ENCODE measurements around the gene KCP. TPM values are rescaled to one million over a fixed set of nuclear protein-coding genes. Genes with fewer than 3 reads are reported as not detected.
A peak's percentile ranks its signal among the peaks of the same experiment; 100 is the strongest.

KCP gene
- total RNA-seq, 1 experiment from 2014 or later = 0.50 TPM

DNA sequence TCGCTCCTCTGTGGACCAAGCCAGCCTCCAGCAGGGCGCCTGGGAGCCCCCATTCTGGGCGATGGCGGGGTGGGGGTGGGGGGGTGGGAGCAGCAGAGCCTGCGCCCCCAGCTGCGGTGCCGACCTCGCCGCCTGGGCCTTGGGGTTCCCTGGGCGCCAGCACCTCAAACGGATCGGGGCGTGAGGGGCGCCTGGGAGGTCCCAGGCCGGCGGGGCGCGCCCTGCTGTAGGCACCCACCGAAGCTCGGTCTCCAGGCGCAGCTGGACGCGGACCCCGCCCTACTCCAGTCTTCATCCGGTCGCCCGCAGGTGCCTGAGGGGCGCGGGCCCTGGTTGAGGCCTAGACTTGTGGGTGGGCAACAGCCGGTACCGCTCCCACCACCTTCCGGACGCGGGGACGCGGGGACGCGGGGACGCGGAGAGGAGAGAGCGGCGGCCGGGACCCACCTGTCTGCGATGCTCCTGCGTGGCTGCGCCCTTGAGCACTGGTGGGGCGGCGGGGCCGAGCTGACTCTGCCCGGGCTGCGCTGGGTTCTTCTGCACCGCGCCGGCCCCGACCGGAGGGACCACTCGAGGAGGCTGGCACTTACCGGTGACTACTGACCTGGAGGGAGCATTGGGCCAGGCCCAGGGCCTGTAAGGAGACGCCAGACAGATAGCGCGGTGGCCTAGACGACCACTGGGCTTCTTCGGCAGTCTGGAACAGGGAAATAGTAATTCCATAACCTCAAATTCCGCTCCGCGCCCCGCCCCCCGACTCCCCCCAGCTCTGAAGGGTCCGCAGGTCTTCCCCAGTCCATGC is 5.5 kb upstream of the KCP start:
- no peaks in the 10 kb centered on the region for H3K9me3 ChIP-seq
- H3K27me3 ChIP-seq (replicated peaks; ENCODE audit: control insufficient read depth, insufficient read depth, low read length) = no peaks in the 10 kb centered on the region; the same call in 1 of the 2 replicates
- no peak for TF ChIP-seq CTCF (IDR thresholded peaks at IDR 0.05; ENCODE audit: insufficient read depth in 1 of 2, low read depth in 1 of 2, low read length in 1 of 2, severe bottlenecking in 1 of 2, unreplicated experiment in 1 of 2)
- peak in 1 of 2 experiments; percentile 23 for DNase-seq
- H3K36me3 Mint-ChIP-seq (ENCODE audit: insufficient read depth, unreplicated experiment) = no peaks in the 10 kb centered on the region
- intact Hi-C loops (cut with micrococcal nuclease; ENCODE audit: unreplicated experiment) = no loop called here
- BruUV-seq (replicated peaks) = no TSS peak
- no peak overlapping the region for H3K4me3 Mint-ChIP-seq (ENCODE audit: unreplicated experiment)
- H3K36me3 ChIP-seq (ENCODE audit: control insufficient read depth, insufficient read depth, low read length) = no peaks in the 10 kb centered on the region
- CTCF ChIA-PET = interaction anchor here (0.5 kb wide), 1 partner anchor 199 kb away, joined by 3 read pairs; no protein-coding TSS in a partner anchor
- POLR2A ChIA-PET = no interaction called here
- peaks cover 11% of the 10 kb centered on the region for H3K4me1 Mint-ChIP-seq (ENCODE audit: low read depth, unreplicated experiment)
- H3K27me3 Mint-ChIP-seq (ENCODE audit: insufficient read depth, unreplicated experiment) = peaks cover 11% of the 10 kb centered on the region
- no peak overlapping the region for H3K27ac Mint-ChIP-seq (ENCODE audit: unreplicated experiment)
- no peaks in the 10 kb centered on the region for H3K4me1 ChIP-seq
- H3K9me3 Mint-ChIP-seq (ENCODE audit: unreplicated experiment) = no peaks in the 10 kb centered on the region
- H3K4me3 ChIP-seq (ENCODE audit: low read depth, low read length) = no peak overlapping the region

DNA sequence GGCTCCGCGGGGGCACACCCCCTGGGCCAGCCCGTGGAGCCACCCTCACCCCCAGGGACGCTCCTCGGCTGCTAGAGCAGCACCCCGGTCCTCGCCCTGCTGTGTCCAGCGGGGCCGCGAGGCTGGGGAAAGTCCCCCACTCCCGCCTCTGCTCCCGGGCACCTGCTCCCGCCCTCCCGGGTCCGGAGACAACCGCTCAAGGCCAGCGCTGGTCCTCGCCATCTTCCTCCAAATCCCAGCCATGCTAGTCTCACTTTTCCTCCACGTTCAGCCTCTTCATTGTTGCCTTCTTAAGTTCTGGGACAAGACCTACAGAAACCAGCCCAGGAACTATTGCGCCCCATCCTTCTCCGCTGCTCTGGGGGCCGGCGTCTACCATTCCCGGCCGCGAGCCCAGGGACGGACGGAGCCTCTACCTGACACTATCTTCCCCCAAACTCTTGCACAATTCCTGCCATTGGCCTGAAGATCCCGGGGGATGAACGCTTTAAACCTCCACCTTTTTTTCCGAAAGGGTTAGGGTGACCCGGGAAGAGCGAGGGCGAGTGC is 4.8 kb upstream of the KCP start:
- peaks cover 7% of the 10 kb centered on the region for H3K4me1 Mint-ChIP-seq (ENCODE audit: low read depth, unreplicated experiment)
- no TSS peak for BruUV-seq (replicated peaks)
- no peaks in the 10 kb centered on the region; the same call in 1 of the 2 replicates for H3K27me3 ChIP-seq (replicated peaks; ENCODE audit: control insufficient read depth, insufficient read depth, low read length)
- H3K4me1 ChIP-seq = no peaks in the 10 kb centered on the region
- CTCF ChIA-PET = no interaction called here
- DNase-seq = peak in 1 of 2 experiments; percentile 16
- no peak overlapping the region for H3K4me3 Mint-ChIP-seq (ENCODE audit: unreplicated experiment)
- no peaks in the 10 kb centered on the region for H3K36me3 Mint-ChIP-seq (ENCODE audit: insufficient read depth, unreplicated experiment)
- no peaks in the 10 kb centered on the region for H3K36me3 ChIP-seq (ENCODE audit: control insufficient read depth, insufficient read depth, low read length)
- POLR2A ChIA-PET = no interaction called here
- H3K4me3 ChIP-seq (ENCODE audit: low read depth, low read length) = no peak overlapping the region
- TF ChIP-seq CTCF (IDR thresholded peaks at IDR 0.05; ENCODE audit: insufficient read depth in 1 of 2, low read depth in 1 of 2, low read length in 1 of 2, severe bottlenecking in 1 of 2, unreplicated experiment in 1 of 2) = no peak
- no peaks in the 10 kb centered on the region for H3K9me3 ChIP-seq
- intact Hi-C loops (cut with micrococcal nuclease; ENCODE audit: unreplicated experiment) = no loop called here
- no peak overlapping the region for H3K27ac Mint-ChIP-seq (ENCODE audit: unreplicated experiment)
- peaks cover 4% of the 10 kb centered on the region for H3K27me3 Mint-ChIP-seq (ENCODE audit: insufficient read depth, unreplicated experiment)
- H3K9me3 Mint-ChIP-seq (ENCODE audit: unreplicated experiment) = no peaks in the 10 kb centered on the region

GRCh38 chr7:128914566-128915151 is 4.2 kb upstream of the KCP start:
- ChIA-PET POLR2A (no interaction called here), CTCF (interaction anchor here (0.6 kb wide), 1 partner anchor 43 kb away, joined by 7 read pairs; no protein-coding TSS in a partner anchor)
- BruUV-seq (replicated peaks) = no TSS peak
- peaks cover 6% of the 10 kb centered on the region for H3K4me1 Mint-ChIP-seq (ENCODE audit: low read depth, unreplicated experiment)
- no peaks in the 10 kb centered on the region for H3K9me3 Mint-ChIP-seq (ENCODE audit: unreplicated experiment)
- H3K36me3 Mint-ChIP-seq (ENCODE audit: insufficient read depth, unreplicated experiment) = no peaks in the 10 kb centered on the region
- intact Hi-C loops (cut with micrococcal nuclease; ENCODE audit: unreplicated experiment) = no loop called here
- Histone ChIP-seq H3K4me3 (ENCODE audit: low read depth, low read length) (no peak overlapping the region), H3K36me3 (ENCODE audit: control insufficient read depth, insufficient read depth, low read length) (no peaks in the 10 kb centered on the region), H3K9me3 (no peaks in the 10 kb centered on the region), H3K4me1 (no peaks in the 10 kb centered on the region), H3K27me3 (replicated peaks; ENCODE audit: control insufficient read depth, insufficient read depth, low read length) (no peaks in the 10 kb centered on the region; the same call in 1 of the 2 replicates)
- no peak overlapping the region for H3K4me3 Mint-ChIP-seq (ENCODE audit: unreplicated experiment)
- TF ChIP-seq CTCF (IDR thresholded peaks at IDR 0.05; ENCODE audit: insufficient read depth in 1 of 2, low read depth in 1 of 2, low read length in 1 of 2, severe bottlenecking in 1 of 2, unreplicated experiment in 1 of 2) = no peak
- peak in 1 of 2 experiments; percentile 28 for DNase-seq
- H3K27ac Mint-ChIP-seq (ENCODE audit: unreplicated experiment) = no peak overlapping the region
- H3K27me3 Mint-ChIP-seq (ENCODE audit: insufficient read depth, unreplicated experiment) = peaks cover 4% of the 10 kb centered on the region

Data from Caco-2 (cell line).